ENCODE measurements around the gene CDK14. TPM values are rescaled to one million over a fixed set of nuclear protein-coding genes. Genes with fewer than 3 reads are reported as not detected.

Gene CDK14
- total RNA-seq, 1 experiment from 2014 or later, result 57.9 TPM

GRCh38 chr7:91242097-91242844 is 646.1 kb downstream of the CDK14 start (continued):
- no peak for TF ChIP-seq GTF2I (CRISPR knock-in tag; conservative IDR thresholded peaks at IDR 0.05)
- TF ChIP-seq ZNF317 (CRISPR knock-in tag; IDR thresholded peaks at IDR 0.05; ENCODE audit: borderline replicate concordance, low read depth), result no peak
- no peak for TF ChIP-seq RELA (CRISPR knock-in tag; IDR thresholded peaks at IDR 0.05; ENCODE audit: borderline replicate concordance)
- no peak for TF ChIP-seq NR1H2 (CRISPR knock-in tag; IDR thresholded peaks at IDR 0.05)
- TF ChIP-seq E2F5 (CRISPR knock-in tag; IDR thresholded peaks at IDR 0.05), result no peak
- no peak for TF ChIP-seq ZMAT4 (CRISPR knock-in tag; IDR thresholded peaks at IDR 0.05)
- TF ChIP-seq ZBTB21 (CRISPR knock-in tag; IDR thresholded peaks at IDR 0.05; ENCODE audit: borderline replicate concordance), result no peak
- no peak for TF ChIP-seq ESRRA (CRISPR knock-in tag; IDR thresholded peaks at IDR 0.05; ENCODE audit: borderline replicate concordance)
- no peak for TF ChIP-seq NFATC4 (CRISPR knock-in tag; IDR thresholded peaks at IDR 0.05)
- no peak for TF ChIP-seq PRDM15 (CRISPR knock-in tag; IDR thresholded peaks at IDR 0.05)
- no peak for TF ChIP-seq KAT7 (CRISPR knock-in tag; IDR thresholded peaks at IDR 0.05; ENCODE audit: borderline replicate concordance)
- no peak for TF ChIP-seq ARID4B (CRISPR knock-in tag; IDR thresholded peaks at IDR 0.05; ENCODE audit: borderline replicate concordance)

GRCh38 chr7:91243591-91244301 is 647.6 kb downstream of the CDK14 start:
- H3K9me3 Mint-ChIP-seq, result no peaks in the 10 kb centered on the region
- DNase-seq (ENCODE audit: low spot score) (no peak), ATAC-seq (no peak)
- no peaks in the 10 kb centered on the region for H3K36me3 Mint-ChIP-seq
- CTCF ChIA-PET, result no interaction called here
- H3K27ac Mint-ChIP-seq, result no peak overlapping the region
- no peak overlapping the region for H3K4me3 Mint-ChIP-seq
- no peaks in the 10 kb centered on the region; the same call in none of the 2 replicates for H3K27me3 Mint-ChIP-seq (ENCODE audit: low read depth)
- POLR2A ChIA-PET, result no interaction called here
- H3K4me1 Mint-ChIP-seq, result no peaks in the 10 kb centered on the region
- TF ChIP-seq ESRRA (CRISPR knock-in tag; IDR thresholded peaks at IDR 0.05; ENCODE audit: borderline replicate concordance) (no peak), ZNF121 (CRISPR knock-in tag; IDR thresholded peaks at IDR 0.05) (no peak), NFYB (CRISPR knock-in tag; conservative IDR thresholded peaks at IDR 0.05; ENCODE audit: low read depth) (no peak), NFE2L1 (CRISPR knock-in tag; IDR thresholded peaks at IDR 0.05) (no peak), ATF1 (CRISPR knock-in tag; IDR thresholded peaks at IDR 0.05) (no peak), MLX (CRISPR knock-in tag; IDR thresholded peaks at IDR 0.05) (no peak), IRF2 (CRISPR knock-in tag; IDR thresholded peaks at IDR 0.05; ENCODE audit: borderline replicate concordance, low read depth) (no peak), USF1 (CRISPR knock-in tag; IDR thresholded peaks at IDR 0.05) (no peak), FOXP1 (CRISPR knock-in tag; IDR thresholded peaks at IDR 0.05; ENCODE audit: borderline replicate concordance) (no peak), FOXP4 (CRISPR knock-in tag; IDR thresholded peaks at IDR 0.05) (no peak), EMX1 (CRISPR knock-in tag; IDR thresholded peaks at IDR 0.05) (no peak)
